CD4-positive, alpha-beta T cell treated with Interleukin-4 for 4 hours (primary cell): ENCODE measurements around the gene PATZ1.

Experiments used
- DNase-seq: peaks from one replicate; pipeline ENCODE4 v3.0.0-alpha.2; 2020

Gene PATZ1

GRCh38 chr22:31305194-31305593 is 41.0 kb downstream of the PATZ1 start:
- DNase-seq = no peak

GRCh38 chr22:31302537-31302936 is 43.6 kb downstream of the PATZ1 start:
- peak; percentile 54 for DNase-seq

- no peak for DNase-seq
These were observed 44.1 kb downstream of the PATZ1 start for GRCh38 chr22:31302006-31302405.

GRCh38 chr22:31300896-31301295 is 45.2 kb downstream of the PATZ1 start:
- DNase-seq = no peak

DNA sequence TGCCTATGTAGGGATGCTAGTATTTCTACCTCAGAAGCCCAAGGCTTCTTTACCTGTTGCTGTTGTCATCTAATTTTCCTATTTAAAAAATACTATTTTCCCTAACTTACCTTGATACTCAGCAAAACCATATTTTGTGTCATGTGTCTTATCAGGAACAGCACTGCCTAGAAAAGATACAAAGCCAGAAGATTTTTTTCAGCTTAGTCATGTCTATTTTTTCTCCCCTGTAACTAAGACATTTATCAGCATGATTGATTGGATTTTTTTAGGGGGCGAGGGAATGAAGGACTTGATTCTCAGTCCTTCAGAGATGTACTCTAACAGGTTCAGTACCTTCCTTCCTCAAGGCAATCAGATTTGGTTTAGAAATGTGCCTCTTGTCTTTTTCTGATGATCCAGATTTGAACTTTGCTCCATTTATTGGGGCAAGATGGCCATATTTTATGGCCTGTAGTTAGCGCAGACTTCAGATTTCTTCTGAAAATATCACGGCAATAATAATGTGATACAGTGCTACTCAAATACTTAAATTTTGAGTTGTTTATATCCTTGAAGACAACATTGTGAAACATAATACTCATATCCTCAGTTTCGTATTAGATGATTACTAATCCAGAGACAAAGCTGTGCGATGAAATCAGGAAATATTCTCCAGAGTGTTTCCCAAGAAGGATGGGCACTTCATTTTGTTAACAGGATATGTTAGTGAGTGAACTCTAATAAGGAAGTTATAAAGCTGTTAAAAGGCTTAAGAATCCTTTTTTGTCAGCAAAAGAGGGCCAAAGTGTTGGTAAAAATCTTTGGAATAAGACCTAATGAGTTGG is 50.1 kb downstream of the PATZ1 start:
- no peak for DNase-seq

DNA sequence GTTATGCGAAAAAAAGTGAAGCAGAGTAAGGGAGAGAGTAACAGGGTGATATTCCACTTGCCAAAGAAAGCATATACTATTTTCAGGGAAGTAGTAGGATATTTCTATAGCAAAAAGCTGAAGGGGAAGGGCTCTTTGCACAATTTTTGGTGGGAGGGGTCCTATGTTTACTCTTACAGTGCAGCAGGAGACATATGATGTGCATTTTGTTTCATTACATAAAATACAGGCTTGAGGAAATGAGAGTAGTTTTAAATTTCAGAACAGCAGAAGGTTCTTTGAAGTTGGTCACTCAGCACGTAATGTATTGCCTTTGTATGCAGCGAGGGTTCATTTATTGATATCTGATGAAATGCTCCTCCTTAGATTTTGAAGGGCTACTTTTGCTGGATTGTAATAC is 50.8 kb downstream of the PATZ1 start:
- no peak for DNase-seq

DNA sequence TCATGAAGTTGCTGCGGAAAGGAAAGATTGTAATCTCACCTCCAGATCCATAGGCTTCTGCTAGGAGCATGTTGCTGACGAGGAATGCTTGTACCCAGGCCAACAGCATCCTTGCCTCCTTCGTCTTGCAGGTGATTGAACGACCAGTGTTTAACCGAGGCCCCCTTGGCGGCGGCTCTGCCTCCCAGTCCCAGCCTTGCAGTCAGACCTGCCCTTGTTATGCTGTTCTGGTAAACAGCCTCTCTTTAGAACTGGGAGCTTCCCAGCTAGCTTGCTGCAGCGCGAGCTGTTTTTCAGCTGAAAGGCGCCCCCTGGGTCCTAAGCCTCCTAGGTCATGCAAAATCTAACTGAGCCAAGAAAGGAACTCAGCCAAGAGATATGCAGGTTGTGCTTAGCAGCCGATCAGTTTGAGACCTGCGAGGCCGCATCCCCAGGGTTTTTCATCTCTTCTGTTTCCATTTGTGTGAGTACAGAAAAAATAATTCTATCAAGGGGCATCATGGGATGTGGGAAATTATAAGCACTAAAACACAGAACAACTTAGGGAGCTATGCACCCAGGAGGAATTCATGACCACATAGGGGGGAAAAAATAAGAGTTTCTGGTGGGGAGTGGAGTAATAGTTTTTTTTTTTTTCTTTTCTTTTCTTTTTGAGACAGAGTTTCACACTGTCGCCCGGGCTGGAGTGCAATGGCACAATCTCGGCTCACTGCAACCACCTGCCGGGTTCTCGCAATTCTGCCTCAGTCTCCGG is 53.7 kb downstream of the PATZ1 start, which contains the start of gene PIK3IP1:
TSS of gene PIK3IP1 (minus strand) at position 253 of the 754 bp plus-strand sequence. CDS start at position 109, 144 bp downstream.
- peak; percentile 95 for DNase-seq

GRCh38 chr22:31291481-31292235 is 54.5 kb downstream of the PATZ1 start:
- no peak for DNase-seq

DNA sequence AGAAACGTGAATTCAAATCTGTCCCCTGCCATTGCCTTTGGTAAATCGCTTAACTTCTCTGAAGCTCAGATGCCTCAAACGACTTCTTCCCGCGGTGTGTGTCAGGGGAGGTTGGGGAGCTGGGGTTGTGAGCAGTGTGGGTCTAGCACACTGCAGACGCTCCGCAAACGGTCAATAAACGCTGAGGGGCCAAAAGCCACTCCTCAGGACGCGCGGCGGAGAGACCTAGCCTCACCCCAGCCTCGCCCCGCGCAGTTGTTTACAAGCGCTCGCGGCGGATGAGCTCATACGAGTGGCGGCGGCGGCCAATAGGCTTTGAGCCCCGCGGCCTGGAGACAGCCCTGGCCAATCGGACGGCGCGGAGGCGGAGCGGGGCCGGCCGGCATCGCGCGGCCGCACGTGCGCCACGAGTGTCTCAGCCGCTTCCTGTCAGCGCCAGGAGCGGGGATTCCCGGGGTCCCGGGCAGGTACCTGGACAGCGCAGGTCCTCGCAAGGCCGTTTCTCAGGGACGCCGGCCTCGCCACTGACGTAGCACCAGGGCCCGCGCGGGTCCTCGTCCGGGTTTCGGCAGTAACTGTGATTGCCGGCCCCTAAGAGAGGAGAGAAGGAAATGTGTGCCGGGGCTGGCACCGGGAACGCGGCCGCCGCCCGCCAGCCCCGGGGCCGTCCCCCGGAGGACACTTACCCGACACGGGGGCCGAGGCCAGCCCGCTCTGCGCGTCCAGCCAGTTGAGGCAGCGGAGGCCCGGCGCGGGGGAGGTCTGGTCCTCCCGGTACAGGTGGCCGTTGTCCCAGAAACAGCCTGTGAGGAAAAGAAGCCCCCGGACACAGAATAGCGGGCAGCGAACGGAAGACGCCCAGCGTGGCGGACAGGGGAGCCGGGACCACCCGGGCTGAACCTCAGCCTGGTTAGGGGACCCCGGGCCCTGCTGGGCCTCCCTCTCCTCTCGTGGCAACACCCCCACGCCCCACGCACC is 55.4 kb downstream of the PATZ1 start:
- DNase-seq = peak; percentile 97

DNA sequence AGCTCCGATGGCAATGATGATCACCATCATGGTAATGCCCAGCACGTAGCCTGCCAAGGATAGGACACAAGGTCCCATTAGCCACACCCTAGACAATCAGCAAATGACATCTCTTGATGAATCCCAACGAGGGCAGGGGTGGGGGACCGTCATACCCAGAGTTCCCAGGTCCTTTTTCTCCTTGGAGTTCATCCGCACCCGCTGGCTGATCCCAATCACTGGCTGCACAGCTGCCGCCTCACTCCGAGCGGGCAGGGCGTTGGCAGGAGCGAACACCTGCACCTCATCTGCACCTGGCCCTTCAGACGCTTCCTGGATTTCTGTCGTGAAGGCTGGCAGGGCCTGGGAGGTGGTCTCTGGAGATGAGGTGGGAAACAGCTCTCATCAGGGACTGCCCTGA is 56.8 kb downstream of the PATZ1 start:
- DNase-seq = no peak

DNA sequence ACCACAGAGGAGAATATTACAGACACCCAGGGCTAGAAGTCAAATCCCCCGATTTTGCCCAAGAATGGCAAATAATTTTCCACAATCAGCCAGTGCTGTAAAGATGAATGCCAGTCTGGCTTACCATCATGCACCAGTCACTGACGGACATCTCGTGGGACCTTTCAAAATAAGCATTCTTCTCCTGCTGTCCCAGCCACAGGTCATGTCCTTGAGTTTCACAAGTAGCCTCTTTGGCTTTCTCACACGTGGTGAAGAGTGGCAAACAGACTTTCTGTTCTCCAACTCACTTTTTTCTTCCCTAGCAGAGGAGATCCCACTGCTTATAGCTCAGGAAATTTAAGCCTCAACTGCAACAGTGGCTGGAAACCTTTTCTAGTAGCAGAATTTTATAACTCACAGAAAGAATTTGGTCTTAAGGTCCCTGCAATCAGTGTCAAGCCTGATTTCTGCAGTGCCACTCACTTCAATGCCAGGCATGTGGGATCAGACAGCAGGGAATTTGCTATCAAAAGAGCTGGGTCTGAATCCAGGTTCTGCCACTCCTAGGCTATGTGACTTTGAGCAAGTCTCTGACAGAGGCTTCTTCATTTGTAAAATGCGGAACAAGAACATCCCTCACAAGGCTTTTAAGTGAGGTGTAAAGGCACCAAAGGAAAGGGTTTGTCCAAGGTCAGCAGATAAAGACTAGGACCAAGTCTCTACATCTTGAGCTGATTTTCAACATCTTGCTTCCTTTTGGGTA is 57.5 kb downstream of the PATZ1 start:
- DNase-seq = no peak

DNA sequence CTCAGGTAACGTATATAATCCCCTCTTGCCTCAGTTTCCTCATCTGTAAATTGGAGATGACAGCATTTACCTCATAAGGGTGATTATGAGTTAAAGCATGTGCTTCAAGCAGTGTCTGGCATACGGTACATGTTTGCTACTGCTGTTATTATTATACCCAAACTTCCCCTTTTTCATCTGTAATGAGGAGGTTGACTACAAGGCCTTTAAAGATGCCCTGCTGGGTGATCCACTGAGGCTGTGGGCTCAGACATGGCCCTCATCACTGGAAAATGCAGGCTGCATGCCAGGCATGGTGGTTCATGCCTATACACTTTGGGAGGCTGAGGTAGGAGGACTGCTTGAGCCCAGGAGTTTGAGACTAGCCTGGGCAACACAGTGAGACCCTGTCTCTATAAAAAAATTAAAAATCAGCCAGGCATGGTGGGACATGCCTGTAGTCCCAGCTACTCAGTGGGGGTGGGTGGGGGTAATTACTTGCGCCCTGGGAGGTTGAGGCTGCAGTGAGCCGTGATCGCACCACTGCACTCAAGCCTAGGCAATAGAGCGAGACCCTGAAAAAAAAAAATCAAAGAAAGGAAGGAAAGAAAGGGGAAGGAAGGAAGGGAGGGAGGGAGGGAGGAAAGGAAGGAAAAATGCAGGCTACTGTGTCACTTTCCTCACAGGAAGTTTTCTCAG is 58.2 kb downstream of the PATZ1 start:
- no peak for DNase-seq

DNA sequence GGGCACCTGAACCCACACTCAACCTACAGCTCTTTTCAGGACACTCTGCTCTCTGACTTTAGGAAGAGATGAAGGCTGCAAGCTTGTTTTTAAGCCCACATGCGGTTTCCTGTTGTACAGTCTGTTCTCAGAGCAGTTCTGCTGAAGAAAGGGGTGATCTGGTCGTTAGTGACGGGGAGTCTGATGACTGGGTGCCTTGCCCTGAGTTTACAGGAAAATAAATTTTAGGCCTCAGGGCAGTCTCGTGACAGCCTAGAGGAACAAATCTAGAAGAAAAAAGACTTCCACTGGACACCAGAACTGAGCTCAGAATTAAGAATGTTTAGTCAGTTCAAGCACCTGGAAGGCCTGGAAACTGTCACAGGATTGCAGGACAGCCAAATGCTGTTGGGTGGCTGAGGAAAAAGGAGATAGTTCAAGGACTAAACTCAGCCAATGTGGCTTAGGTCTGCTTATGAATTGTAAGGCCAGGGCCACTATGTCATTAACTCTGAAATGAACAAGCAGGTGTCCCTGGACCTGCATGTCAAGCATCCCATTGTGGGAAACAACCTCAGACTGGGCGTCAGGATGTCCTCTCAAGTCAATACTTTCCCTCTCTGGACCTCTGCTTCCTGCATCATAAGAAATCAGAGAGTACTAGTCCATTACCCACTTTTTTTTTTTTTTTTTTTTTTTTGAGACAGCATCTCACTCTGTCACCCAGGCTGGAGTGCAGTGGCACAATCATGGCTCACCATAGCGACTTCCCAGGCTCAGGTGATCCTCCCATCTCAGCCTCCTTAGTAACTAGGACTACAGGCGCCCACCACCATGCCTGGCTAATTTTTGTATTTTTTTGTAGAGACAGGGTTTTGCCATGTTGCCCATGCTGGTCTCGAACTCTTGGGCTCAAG is 59.5 kb downstream of the PATZ1 start:
- DNase-seq = peak; percentile 92

DNA sequence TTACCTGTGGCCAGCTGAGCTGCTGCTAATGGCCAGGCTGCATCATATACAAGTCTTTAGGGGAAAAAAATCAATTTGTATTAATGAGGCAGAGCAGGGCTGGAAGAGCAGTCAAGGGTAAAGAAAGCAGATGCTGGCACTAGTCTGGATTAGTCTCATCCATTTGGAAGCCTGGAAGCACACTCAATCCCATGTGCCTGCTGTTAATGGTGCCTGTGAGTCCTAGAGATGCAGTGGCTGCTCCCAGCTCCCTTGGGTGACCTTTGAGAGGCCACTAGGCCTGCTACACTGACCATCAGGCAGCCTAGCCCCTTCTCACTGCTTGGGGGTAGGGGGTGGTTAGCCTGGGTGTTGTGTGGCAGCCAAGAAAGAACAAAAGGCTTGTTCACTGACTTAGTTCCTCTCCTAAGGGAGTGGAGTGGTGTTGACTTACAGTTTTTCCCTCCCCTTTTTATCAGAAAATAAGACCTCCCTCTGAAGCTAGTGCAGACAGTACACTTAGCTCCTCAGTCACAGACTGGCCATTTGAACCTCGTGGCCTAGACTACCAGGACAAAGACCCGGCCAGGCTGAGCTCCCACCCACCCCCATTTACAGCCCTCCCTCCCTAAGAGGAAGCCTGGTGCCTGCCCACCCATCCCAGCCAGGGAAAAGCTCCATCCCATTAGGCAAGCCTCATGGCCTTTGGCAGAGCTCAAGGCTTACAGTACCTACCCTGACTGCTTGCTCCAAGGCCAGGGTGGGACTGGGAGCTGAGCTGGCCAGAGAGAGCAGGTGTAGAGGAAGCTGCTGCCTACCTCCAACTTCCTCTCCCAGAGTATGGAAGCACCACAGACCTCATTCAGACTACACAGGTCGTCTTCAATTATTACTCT is 61.6 kb downstream of the PATZ1 start:
- DNase-seq = no peak

GRCh38 chr22:31282748-31283468 is 63.2 kb downstream of the PATZ1 start:
- no peak for DNase-seq

DNA sequence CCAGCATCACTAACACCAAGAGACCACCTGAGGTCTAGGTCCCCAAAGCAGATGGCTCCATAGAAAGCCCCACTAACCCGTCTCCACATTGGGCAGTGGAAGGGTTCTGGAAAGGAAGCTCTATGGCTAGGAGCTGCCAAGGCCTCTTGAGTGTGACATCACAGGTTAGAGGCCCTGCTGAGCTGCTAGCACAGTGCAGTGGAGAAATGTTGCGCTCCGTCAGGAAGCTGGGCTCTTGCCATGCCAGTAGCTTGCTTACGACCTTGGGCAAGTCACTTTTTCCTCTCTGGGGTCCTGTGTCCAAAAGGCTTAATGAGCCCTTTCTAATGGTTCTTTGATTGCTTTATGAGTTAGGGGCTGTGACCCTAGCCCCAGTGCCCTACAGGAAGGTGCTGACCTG is 64.4 kb downstream of the PATZ1 start:
- no peak for DNase-seq

GRCh38 chr22:31279821-31280505 is 66.2 kb downstream of the PATZ1 start:
- no peak for DNase-seq
